Fibroblast of villous mesenchyme (primary cell): ENCODE results near the gene DIPK1A. TPM values are rescaled to one million over a fixed set of nuclear protein-coding genes. Genes with fewer than 3 reads are reported as not detected.
"Not testable (repeated sequence)": the region's sequence is repeated elsewhere in the genome, so short reads cannot be mapped to it uniquely, and the experiment has no call there.

Source experiments
- DNase-seq: peaks from one replicate; pipeline ENCODE4 v3.0.0-alpha.2; 2010; ENCODE audit warnings: low read depth
- H3K4me3 ChIP-seq: 2 replicates; pipeline ENCODE4 v1.5.1; 2011; ENCODE audit warnings: low read depth, mild to moderate bottlenecking, low read length
- total RNA-seq: library from RNA; depleted of rRNA; stranded (reverse); fragments of >200 nt; gene quantifications from 2 replicates; pipeline ENCODE4 v1.2.3, GENCODE V29; 2012
- TF ChIP-seq, protein P1 (sequence below): IDR thresholded peaks from 2 replicates; pipeline ENCODE4 v1.5.1; 2012; ENCODE audit warnings: low read depth, mild to moderate bottlenecking, low read length; ENCODE audit not compliant: insufficient read depth

DIPK1A gene
- total RNA-seq, 1 donor, result 39.3 TPM

DNA sequence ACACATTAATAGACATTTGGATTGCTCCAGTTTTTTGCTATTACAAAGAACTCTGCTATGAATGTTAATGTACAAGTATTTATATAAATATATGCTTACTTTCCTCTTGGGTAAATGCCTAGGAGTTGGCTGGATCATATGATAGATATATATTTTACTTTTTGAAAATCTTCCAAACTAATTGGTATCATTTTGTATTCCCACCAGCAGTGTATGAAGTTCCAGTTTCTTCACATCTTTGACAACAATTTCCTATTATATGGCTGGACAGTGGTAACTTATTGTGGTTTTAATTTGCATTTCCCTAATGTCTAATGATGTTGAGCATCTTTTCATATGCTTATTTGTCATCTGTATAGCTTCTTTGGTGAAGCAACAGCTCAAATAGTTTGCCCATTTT, 23.8 kb upstream of the DIPK1A start:
- no peak for DNase-seq
- H3K4me3 ChIP-seq, result no peak overlapping the region
- TF ChIP-seq, protein P1, sequence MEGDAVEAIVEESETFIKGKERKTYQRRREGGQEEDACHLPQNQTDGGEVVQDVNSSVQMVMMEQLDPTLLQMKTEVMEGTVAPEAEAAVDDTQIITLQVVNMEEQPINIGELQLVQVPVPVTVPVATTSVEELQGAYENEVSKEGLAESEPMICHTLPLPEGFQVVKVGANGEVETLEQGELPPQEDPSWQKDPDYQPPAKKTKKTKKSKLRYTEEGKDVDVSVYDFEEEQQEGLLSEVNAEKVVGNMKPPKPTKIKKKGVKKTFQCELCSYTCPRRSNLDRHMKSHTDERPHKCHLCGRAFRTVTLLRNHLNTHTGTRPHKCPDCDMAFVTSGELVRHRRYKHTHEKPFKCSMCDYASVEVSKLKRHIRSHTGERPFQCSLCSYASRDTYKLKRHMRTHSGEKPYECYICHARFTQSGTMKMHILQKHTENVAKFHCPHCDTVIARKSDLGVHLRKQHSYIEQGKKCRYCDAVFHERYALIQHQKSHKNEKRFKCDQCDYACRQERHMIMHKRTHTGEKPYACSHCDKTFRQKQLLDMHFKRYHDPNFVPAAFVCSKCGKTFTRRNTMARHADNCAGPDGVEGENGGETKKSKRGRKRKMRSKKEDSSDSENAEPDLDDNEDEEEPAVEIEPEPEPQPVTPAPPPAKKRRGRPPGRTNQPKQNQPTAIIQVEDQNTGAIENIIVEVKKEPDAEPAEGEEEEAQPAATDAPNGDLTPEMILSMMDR, result no peak

DNA sequence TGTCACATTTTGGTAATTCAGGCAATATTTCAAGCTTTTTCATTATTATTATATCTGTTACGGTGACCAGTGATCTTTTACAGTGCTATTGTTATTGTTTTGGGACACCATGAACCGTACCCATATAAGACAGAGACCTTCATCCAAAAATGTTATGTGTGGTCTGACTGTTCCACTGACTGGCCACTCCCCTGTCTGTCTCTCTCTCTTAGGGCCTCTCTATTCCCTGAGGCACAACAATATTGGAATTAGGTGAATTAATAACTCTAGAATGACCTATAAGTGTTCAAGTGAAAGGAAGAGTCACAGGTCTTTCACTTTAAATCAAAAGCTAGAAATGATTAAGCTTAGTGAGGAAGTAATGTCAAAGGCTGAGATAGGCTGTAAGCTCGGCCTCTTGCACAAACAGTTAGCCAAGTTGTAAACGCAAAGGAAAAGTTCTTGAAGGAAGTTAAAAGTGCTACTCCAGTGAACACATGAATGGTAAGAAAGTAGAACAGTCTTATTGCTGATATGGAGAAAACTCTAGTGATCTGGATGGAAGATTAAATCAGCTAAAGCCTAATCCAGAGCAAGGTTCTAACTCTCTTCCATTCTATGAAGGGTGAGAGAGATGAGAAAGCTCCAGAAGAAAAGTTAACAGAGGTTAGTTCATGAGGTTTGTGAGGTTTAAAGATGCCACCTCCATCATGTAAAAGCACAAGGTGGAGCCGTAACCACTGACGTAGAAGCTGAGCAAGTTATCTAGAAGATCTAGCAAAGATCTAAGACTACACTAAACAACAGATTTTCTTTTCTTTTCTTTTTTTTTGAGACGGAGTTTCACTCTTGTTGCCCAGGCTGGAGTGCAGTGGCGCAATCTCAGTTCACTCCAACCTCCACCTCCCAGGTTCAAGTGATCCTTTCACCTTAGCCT, 19.7 kb upstream of the DIPK1A start:
- TF ChIP-seq, protein P1, result no peak
- no peak overlapping the region for H3K4me3 ChIP-seq
- no peak for DNase-seq

GRCh38 chr1:92975551-92976232, 14.4 kb upstream of the DIPK1A start:
- H3K4me3 ChIP-seq, result no peak overlapping the region
- TF ChIP-seq, protein P1, result no peak
- DNase-seq, result no peak

GRCh38 chr1:92974112-92974511, 12.8 kb upstream of the DIPK1A start:
- not testable (repeated sequence) for H3K4me3 ChIP-seq, DNase-seq

- TF ChIP-seq, protein P1, result no peak
- no peak for DNase-seq
- H3K4me3 ChIP-seq, result no peak overlapping the region
These were observed 12.1 kb upstream of the DIPK1A start for GRCh38 chr1:92973203-92973897.

DNA sequence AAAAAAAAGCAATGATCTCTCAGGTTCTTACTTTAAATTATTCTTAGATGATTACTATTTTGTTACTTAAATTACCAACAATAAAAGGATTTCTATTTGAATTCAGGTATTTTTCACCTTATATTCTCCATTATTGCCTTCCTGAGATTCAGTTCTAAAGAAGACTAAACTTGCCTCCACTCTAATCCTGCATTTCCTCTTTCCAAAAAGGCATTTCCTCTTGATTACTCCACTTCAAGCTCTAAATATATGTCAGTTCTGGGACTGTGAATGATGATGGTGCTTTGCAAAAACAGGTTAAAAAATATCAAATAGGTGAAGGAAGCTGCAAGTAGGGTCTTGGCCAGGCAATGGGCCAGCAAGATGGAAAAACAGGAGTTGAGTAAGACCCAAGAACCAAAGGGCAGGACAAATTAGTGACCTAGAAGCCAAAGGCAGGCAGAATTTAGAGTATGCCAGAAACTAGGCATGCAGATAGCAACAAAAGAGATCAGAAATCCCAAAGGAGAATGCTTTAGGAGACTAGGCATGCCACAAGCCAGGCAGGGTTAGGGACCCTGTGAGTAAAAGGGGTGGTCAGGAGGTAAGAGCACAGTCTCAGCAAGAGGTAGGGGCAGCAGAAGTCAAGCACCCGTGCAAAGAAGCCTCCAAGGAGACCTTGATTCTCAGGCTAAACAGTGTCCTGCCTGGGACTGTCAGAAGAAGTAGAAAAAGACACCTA, 11.3 kb upstream of the DIPK1A start:
- H3K4me3 ChIP-seq, result no peak overlapping the region
- DNase-seq, result no peak
- TF ChIP-seq, protein P1, result no peak

GRCh38 chr1:92971932-92972331, 10.7 kb upstream of the DIPK1A start:
- H3K4me3 ChIP-seq, DNase-seq: not testable (repeated sequence)
